Adrenal gland (tissue), 12 donors: Measurements from ENCODE around the gene CDYL. TPM values are rescaled to one million over a fixed set of nuclear protein-coding genes. Genes with fewer than 3 reads are reported as not detected.

Source experiments
- DNase-seq, 7 donors: peaks; one replicate each; pipeline ENCODE4 v3.0.0-alpha.2; 2019 to 2020
- H3K27ac ChIP-seq, 5 donors: fragments of 200-600 bp; sonication (generic) in 4 of 5; 1 replicate in 3 of 5; 2 replicates in 2 of 5; pipeline versions ENCODE4 v1.5.1 to v1.8.0; 2016 to 2020; ENCODE audit warnings: mild to moderate bottlenecking in 1 of 5
- H3K27me3 ChIP-seq: fragments of 200-600 bp; 2 replicates; pipeline ENCODE4 v1.8.0; 2021
- H3K36me3 ChIP-seq, 2 donors: fragments of 200-600 bp; replicated peaks in 1 of 2; 1 replicate in 1 of 2; 2 replicates in 1 of 2; pipeline versions ENCODE4 v1.5.1 to v1.8.0; 2018 to 2022
- H3K4me1 ChIP-seq, 2 donors: fragments of 200-600 bp; replicated peaks in 1 of 2; 1 replicate in 1 of 2; 2 replicates in 1 of 2; pipeline versions ENCODE4 v1.5.1 to v1.8.0; 2018 to 2021
- H3K4me3 ChIP-seq, 4 donors: fragments of 200-600 bp; sonication (generic) in 3 of 4; one replicate each; pipeline ENCODE4 v1.5.1; 2016 to 2018
- H3K9me3 ChIP-seq, 3 donors: fragments of 200-600 bp; sonication (generic) in 1 of 3; replicated peaks in 1 of 3; 1 replicate in 2 of 3; 2 replicates in 1 of 3; pipeline versions ENCODE4 v1.5.1 to v1.8.0; 2016 to 2021
- POLR2A ChIP-seq, 2 donors: fragments of 450-650 bp; IDR thresholded peaks; one replicate each; pipeline ENCODE4 v1.6.1; 2017; ENCODE audit warnings: antibody characterized with exemption in 2 of 2, mild to moderate bottlenecking in 2 of 2, moderate library complexity in 1 of 2
- WGBS, 4 donors: extraction: QIAGEN DNeasy Blood & Tissue Kit in 2 of 4; methylation state at CpG; one replicate each; pipeline versions ENCODE4 v1.1.5 to v1.1.7; 2013 to 2017; 5-methylcytosine and 5-hydroxymethylcytosine counted together
- intact Hi-C, 2 donors: fragments of 100-400 bp; cut with DNase I; formaldehyde crosslinking; loops; one replicate each; pipeline versions ENCODE4 v1.14.1 to v1.15.0; 2022 to 2023
- polyA plus RNA-seq, 3 donors: library from polyadenylated mRNA; stranded (reverse); fragments of 200-250 nt in 2 of 3; fragments of 350-450 nt in 1 of 3; fragmentation: Illumina TruSeq in 1 of 3; extraction: RNeasy Lipid Tissue Mini Kit (QIAGEN cat#74804) in 1 of 3; gene quantifications; one replicate each; pipeline ENCODE4 v1.2.3, GENCODE V29; 2013 to 2014
- total RNA-seq, 9 donors: library from RNA; depleted of rRNA in 4 of 9; stranded (reverse); fragments of >200 nt in 4 of 9; fragments of 120-200 nt in 1 of 9; fragmentation: NEBNext Ultra II Directional in 1 of 9; extraction: Animal tissue kit (Norgen Biotek cat#: 25700) in 1 of 9; gene quantifications; one replicate each; pipeline versions ENCODE4 v1.1.0 to v1.2.4, GENCODE V29; 2013 to 2023
- TF ChIP-seq, protein P1 (sequence below), 6 experiments: fragments of 450-650 bp in 4 of 6; fragments of 200-600 bp in 2 of 6; sonication (generic) in 1 of 6; IDR thresholded peaks; 1 replicate in 5 of 6; 2 replicates in 1 of 6; pipeline versions ENCODE4 v1.5.1 to v1.8.0; 2016 to 2021; ENCODE audit warnings: antibody characterized with exemption in 6 of 6, mild to moderate bottlenecking in 2 of 6, moderate library complexity in 1 of 6
- donor health status: healthy with polysubstance abuse.
- donor health status: Bipolar disorder and iron deficiency.
- donor health status: DM: yes; HTN: yes; CAD: no.
- donor health status: DM: no; HTN: no; CAD: no.
- donor health status: DM: no; HTN: no; CAD: no.
- donor health status: DM: yes; HTN: yes; CAD: no.

Gene CDYL
- total and polyA plus RNA-seq, 12 donors, result 3.3 to 47.1 (median 24.8) TPM

DNA sequence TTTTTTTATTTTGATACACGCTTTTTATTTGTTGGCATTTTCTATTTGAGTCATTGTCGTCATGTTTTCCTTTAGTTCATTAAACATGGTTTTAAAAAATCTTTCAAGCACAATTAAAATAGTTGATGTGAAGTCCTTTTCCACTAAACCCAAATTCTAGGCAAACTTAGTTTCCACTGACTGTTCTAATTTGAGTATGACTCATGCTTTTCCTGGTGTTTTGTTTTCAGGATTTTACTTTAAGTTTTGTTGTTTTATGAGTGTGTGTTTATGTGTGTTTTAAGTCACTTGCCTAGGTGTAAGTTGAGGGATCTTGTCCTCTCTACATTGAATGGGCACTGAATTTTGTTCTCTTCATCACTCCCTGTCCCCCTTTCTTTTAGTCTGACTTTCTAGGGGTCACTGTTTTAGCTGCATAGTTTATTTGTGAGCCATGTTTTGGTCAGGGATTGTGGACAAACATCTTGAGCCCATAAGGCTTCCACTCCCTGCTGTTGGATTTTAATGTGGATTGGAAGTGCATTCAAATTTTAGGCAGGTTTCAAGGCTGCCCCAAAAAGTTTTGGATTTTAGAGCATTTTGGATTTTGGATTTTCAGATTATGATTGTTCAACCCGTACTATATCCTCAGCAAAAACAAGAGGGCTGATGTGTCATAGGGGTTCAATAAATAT, 94.8 kb downstream of the CDYL start:
- 95 to 97% (median 97%) methylated on average over 3 of the region's 3 CpGs for WGBS, 4 donors
- Histone ChIP-seq H3K4me3 (no peak overlapping the region), H3K9me3 (peaks cover 3 to 7% (median 6%) of the 10 kb centered on the region in 3 donors), H3K4me1 (no peaks in the 10 kb centered on the region), H3K27ac (no peak overlapping the region), H3K36me3 (no peaks in the 10 kb centered on the region), H3K27me3 (no peaks in the 10 kb centered on the region)
- TF ChIP-seq, protein P1, sequence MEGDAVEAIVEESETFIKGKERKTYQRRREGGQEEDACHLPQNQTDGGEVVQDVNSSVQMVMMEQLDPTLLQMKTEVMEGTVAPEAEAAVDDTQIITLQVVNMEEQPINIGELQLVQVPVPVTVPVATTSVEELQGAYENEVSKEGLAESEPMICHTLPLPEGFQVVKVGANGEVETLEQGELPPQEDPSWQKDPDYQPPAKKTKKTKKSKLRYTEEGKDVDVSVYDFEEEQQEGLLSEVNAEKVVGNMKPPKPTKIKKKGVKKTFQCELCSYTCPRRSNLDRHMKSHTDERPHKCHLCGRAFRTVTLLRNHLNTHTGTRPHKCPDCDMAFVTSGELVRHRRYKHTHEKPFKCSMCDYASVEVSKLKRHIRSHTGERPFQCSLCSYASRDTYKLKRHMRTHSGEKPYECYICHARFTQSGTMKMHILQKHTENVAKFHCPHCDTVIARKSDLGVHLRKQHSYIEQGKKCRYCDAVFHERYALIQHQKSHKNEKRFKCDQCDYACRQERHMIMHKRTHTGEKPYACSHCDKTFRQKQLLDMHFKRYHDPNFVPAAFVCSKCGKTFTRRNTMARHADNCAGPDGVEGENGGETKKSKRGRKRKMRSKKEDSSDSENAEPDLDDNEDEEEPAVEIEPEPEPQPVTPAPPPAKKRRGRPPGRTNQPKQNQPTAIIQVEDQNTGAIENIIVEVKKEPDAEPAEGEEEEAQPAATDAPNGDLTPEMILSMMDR (IDR thresholded peaks at IDR 0.05), result no peak
- TF ChIP-seq POLR2A (IDR thresholded peaks at IDR 0.05), result no peak
- no peak for DNase-seq
- intact Hi-C loops, result no loop called here

DNA sequence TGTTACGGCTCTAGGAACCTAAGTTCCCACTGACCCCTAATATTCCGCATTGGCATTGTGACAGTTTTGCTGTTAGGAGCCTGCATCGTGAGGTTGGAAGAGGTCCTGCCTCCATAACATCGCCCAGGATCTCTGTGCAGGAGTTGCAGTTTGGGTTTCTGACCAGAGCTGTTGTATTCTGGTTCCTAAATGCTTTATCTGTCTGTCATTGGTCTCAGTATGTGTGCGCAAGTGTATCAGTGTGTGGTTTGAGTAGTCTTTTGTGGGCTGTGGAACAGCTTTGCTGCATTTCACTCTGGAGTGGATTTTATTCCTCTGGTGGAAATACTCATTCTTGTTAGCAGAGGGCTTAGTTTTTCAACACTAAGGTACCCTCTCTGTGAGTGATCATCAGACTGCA, 95.6 kb downstream of the CDYL start:
- Histone ChIP-seq H3K9me3 (peaks cover 3 to 7% (median 6%) of the 10 kb centered on the region in 3 donors), H3K36me3 (no peaks in the 10 kb centered on the region), H3K27ac (no peak overlapping the region), H3K4me3 (no peak overlapping the region), H3K27me3 (no peaks in the 10 kb centered on the region), H3K4me1 (no peaks in the 10 kb centered on the region)
- WGBS, 4 donors, result 93 to 97% (median 97%) methylated on average over 5 of the region's 5 CpGs
- no peak for DNase-seq
- TF ChIP-seq POLR2A (IDR thresholded peaks at IDR 0.05), result no peak
- TF ChIP-seq, protein P1 (IDR thresholded peaks at IDR 0.05), result no peak
- intact Hi-C loops, result no loop called here

DNA sequence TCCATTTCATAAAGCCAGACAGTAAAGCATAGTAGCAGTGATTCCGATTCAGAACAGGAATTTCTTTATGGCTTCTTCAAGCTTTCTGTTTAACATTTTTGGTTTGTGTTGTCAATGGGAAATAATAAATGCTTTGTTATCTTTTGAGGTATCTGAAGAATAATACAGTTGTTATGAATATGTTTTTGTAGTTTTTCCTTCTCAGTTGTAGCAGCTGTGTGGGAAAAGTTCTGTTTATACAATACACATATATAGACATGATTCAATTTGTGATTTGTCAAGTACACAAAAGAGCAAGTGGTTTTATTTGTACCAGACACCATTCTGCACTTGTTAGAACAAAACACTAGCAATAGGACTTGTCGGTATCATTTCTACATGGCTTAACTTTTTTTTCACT, 96.6 kb downstream of the CDYL start:
- Histone ChIP-seq H3K4me1 (no peaks in the 10 kb centered on the region), H3K9me3 (peaks cover 0 to 5% (median 3%) of the 10 kb centered on the region in 3 donors), H3K27me3 (no peaks in the 10 kb centered on the region), H3K4me3 (no peak overlapping the region), H3K36me3 (no peaks in the 10 kb centered on the region), H3K27ac (no peak overlapping the region)
- intact Hi-C loops, result no loop called here
- no peak for DNase-seq
- TF ChIP-seq POLR2A (IDR thresholded peaks at IDR 0.05), result no peak
- TF ChIP-seq, protein P1 (IDR thresholded peaks at IDR 0.05), result no peak
- WGBS, 4 donors, result 61 to 75% (median 74%) methylated on average over 2 of the region's 2 CpGs

DNA sequence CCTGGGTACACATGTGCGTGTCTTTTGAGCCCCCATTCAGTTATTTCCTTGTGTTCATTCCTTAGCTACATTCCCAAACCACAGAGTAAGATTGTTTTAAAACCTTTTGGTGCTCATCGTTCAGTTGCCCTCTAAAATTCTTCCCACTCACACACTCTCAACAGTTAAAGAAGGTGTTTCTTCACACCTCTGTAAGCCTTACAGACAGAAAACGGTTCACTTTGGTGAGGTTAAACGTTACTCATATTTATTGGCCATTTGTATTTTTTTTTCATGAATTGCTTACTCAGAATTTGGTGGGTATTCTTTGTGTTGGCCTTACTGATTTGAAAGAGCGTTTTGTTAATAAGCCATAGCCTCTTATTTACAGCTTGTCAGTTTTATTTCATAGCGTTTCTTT, 97.7 kb downstream of the CDYL start:
- Histone ChIP-seq H3K4me3 (no peak overlapping the region), H3K27me3 (no peaks in the 10 kb centered on the region), H3K36me3 (no peaks in the 10 kb centered on the region), H3K9me3 (peaks cover 0 to 3% (median 0%) of the 10 kb centered on the region in 3 donors), H3K27ac (no peak overlapping the region), H3K4me1 (no peaks in the 10 kb centered on the region)
- no peak for DNase-seq
- WGBS, 4 donors, result 77 to 86% (median 83%) methylated on average over 6 of the region's 6 CpGs
- intact Hi-C loops, result no loop called here
- TF ChIP-seq, protein P1 (IDR thresholded peaks at IDR 0.05), result no peak
- TF ChIP-seq POLR2A (IDR thresholded peaks at IDR 0.05), result no peak
